Measurements from ENCODE around the gene C8B.

Gene C8B

DNA sequence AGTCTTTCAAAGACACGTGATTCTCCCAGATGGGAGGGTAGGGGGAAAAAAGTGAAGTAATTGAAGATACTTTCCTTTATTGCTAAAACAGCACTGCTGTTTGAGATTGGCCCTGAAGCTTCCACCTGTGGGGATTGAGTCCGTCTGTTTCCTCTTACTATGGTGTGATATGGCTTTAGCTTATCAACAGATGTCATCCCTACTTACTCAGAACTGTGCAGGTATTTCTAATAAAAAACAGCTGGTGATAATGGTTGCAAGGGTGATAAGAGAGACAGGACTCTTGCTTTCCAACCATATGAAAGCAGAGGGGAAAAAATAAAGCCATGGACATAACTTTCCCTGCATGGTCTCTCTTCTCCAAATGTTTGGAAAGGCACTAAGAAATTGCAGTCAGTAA lies 41.7 kb upstream of the C8B start:
- ChIA-PET CTCF (interaction anchor here (0.9 to 1.1 kb wide), 3 partner anchors 10 to 18 kb away, joined by 3 to 4 read pairs (median 3); no protein-coding TSS in a partner anchor), POLR2A (no interaction called here)
- DNase-seq (ENCODE audit: extremely low spot score), result no peak
- TF ChIP-seq, protein P1, sequence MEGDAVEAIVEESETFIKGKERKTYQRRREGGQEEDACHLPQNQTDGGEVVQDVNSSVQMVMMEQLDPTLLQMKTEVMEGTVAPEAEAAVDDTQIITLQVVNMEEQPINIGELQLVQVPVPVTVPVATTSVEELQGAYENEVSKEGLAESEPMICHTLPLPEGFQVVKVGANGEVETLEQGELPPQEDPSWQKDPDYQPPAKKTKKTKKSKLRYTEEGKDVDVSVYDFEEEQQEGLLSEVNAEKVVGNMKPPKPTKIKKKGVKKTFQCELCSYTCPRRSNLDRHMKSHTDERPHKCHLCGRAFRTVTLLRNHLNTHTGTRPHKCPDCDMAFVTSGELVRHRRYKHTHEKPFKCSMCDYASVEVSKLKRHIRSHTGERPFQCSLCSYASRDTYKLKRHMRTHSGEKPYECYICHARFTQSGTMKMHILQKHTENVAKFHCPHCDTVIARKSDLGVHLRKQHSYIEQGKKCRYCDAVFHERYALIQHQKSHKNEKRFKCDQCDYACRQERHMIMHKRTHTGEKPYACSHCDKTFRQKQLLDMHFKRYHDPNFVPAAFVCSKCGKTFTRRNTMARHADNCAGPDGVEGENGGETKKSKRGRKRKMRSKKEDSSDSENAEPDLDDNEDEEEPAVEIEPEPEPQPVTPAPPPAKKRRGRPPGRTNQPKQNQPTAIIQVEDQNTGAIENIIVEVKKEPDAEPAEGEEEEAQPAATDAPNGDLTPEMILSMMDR (IDR thresholded peaks at IDR 0.05; ENCODE audit: control extremely low read depth, extremely low read depth, low read depth, missing control alignments), result no peak

DNA sequence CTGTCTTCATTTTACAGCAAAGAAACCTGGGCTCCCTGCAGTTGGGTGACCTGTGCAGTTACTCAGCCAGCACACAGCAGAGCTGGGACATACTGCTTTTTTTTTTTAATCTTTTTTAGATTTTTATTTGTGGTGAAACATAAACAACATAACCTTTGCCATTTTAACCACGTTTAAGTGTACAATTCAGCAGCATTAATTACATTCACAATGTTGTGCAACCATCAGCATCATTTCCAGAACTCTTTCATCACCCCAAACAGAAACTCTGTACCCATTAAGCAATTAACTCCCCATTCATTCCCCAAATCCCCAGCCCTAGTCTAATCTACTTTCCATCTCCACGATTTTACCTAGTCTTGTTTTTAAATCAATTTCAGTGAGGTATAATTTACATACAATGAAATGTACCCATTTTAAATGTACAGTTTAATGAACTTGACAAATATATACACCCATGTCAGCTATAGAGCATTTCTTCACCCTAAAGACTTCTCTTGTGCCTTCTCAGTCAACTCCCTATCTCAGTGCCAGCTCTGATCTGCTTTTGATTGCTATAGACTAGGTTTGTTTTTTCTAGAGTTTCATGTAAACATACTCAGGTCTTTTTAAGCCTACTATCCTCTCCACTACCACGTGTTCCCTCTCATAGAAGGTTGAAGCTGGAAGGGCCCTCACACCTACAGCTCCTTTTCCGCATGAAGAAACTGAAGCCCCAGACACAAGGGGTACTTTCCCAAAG lies 37.8 kb upstream of the C8B start:
- ChIA-PET POLR2A (no interaction called here), CTCF (interaction anchor here (1.2 to 2.0 kb wide), 3 partner anchors 10 to 21 kb away, joined by 3 to 7 read pairs (median 7); no protein-coding TSS in a partner anchor)
- TF ChIP-seq, protein P1 (IDR thresholded peaks at IDR 0.05; ENCODE audit: control extremely low read depth, extremely low read depth, low read depth, missing control alignments), result no peak
- no peak for DNase-seq (ENCODE audit: extremely low spot score)

DNA sequence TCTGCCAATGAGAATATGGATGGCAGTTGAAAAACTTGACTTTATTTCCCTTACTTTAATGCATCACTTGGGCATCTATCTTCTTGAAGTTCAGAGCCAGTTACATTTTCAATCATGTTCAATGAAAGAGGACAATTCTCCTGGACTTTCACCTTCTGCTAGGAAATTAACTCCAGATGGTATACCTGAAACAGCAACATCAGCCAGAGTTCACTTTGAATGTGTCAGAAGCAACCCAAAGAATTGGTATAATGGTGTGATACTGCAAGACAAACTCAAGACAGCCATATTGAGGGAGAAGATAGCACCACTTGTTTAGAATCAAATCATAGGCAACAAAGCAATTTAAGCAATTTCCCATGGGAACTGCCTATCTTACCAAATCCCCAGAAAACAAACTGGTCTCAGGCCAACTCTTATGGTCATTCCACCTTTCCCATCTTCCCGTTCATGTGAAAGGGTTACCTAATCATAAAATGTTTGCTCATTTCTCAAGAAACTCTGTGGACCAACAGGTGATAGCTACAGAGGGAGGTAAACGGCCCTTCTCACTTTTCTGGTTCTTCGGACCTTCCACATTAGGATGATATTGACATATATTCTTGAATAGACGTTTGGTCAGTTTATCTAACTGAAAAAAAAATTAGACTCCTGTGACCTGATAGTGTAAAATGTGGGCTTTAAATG lies 29.7 kb upstream of the C8B start:
- TF ChIP-seq, protein P1 (IDR thresholded peaks at IDR 0.05; ENCODE audit: control extremely low read depth, extremely low read depth, low read depth, missing control alignments), result no peak
- DNase-seq (ENCODE audit: extremely low spot score), result no peak
- CTCF ChIA-PET, result no interaction called here
- POLR2A ChIA-PET, result no interaction called here

DNA sequence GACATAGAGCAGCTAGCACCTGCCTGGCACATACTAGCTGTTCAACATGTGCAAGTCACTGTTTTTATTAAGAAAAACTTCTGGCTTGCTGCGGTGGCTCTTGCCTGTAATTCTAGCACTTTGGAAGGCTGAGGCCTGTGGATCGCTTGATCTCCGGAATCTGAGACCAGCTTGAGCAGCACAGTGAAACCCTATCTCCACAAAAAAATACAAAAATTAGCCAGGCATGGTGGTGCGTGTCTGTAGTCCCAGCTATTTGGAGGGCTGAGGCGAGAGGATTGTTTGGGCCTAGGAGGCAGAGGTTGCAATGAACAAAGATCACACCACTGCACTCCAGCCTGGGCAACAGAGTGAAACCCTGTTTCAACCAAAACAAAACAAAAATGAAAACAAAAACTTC lies 27.7 kb upstream of the C8B start:
- ChIA-PET CTCF (no interaction called here), POLR2A (no interaction called here)
- TF ChIP-seq, protein P1 (IDR thresholded peaks at IDR 0.05; ENCODE audit: control extremely low read depth, extremely low read depth, low read depth, missing control alignments), result no peak
- no peak for DNase-seq (ENCODE audit: extremely low spot score)

DNA sequence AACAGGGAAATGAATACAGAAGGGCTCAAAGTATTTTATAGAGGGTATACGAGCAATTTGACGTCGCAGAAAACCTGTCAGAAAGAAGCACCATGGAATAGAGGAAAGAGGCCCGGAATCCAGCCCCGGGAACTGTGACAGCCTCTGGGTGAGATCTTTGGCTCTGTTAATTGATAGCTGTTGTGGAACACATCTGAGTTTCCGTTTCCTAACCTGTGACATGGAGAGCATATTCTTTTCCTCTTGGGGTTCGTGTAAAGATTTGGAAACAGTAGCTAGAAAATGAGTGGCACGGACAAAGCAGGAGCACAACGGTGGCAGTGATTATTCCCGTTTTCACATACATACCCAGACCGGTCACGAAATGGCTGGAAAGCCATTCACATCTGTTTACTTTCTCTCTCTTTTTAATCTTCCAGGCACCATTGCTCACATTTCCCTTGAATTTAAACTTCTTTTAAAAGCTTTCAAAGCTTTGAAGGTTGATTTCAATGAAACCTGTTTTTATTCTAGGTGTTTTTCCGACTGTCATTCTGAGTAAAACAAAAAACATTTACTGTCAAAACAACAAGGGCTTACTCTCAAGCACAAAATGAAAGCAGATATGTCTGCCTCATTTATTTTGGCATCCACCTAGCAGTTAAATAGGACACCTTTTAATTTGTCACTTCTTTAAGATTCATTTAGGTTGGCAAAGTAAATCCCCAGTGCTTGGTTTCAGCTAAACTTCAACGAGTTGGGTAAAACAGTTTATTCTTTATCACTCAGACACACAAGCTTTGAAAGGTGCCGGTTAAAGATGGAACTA lies 26.7 kb upstream of the C8B start:
- TF ChIP-seq, protein P1 (IDR thresholded peaks at IDR 0.05; ENCODE audit: control extremely low read depth, extremely low read depth, low read depth, missing control alignments), result no peak
- DNase-seq (ENCODE audit: extremely low spot score), result no peak
- POLR2A ChIA-PET, result no interaction called here
- CTCF ChIA-PET, result interaction anchor here (0.8 to 1.6 kb wide), 2 partner anchors 12 to 21 kb away, joined by 3 to 7 read pairs; no protein-coding TSS in a partner anchor

DNA sequence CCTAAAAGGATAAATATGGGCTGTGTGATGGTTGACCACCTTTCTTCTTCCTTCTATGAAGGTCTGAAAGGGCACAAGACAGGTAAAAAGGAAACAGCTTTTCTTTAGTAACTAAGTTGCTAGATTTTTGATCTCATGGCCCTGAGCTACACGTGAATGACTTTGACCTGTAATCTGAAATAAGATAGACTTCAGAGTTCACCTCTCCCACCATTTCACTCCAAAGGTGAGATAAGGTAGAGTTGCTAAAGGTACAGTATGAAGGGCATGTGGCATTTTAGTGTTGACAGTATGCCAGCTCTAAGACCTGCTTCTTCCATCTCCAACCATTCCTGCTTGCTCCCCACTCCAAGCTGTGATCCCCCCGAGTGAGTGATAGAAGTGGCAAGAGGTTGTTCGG lies 25.8 kb upstream of the C8B start:
- ChIA-PET CTCF (interaction anchor here (0.8 to 1.6 kb wide), 3 partner anchors 13 to 21 kb away, joined by 3 to 7 read pairs (median 3); no protein-coding TSS in a partner anchor), POLR2A (no interaction called here)
- TF ChIP-seq, protein P1 (IDR thresholded peaks at IDR 0.05; ENCODE audit: control extremely low read depth, extremely low read depth, low read depth, missing control alignments), result no peak
- DNase-seq (ENCODE audit: extremely low spot score), result no peak
